HG02610 (cell line): Measurements from ENCODE around the gene ZNF816.
"Not testable (repeated sequence)": the region's sequence is repeated elsewhere in the genome, so short reads cannot be mapped to it uniquely, and the experiment has no call there.

Source experiments
- ATAC-seq: cut with Tn5 transposase; IDR thresholded peaks from one replicate; pipeline ENCODE4 v1.9.1; 2021; ENCODE audit warnings: mild to moderate bottlenecking, moderate library complexity; ENCODE audit not compliant: unreplicated experiment

ZNF816 gene

GRCh38 chr19:52962394-52963246 is at the start of gene ZNF816:
ZNF816 (minus strand) TSS chr19:52962881; CDS start chr19:52956089, 6,792 bp downstream.
- ATAC-seq, result peak; percentile 98

GRCh38 chr19:53012006-53012405 is 49.3 kb upstream of the ZNF816 start:
- no peak for ATAC-seq

- ATAC-seq, result no peak
Measured at GRCh38 chr19:53010494-53010893, 47.8 kb upstream of the ZNF816 start.

GRCh38 chr19:53008061-53008778 is 45.5 kb upstream of the ZNF816 start:
- no peak for ATAC-seq

GRCh38 chr19:53007606-53008005 is 44.9 kb upstream of the ZNF816 start:
- ATAC-seq, result no peak

- ATAC-seq, result no peak
Measured at GRCh38 chr19:53007200-53007599, 44.5 kb upstream of the ZNF816 start.

GRCh38 chr19:53004242-53004641 is 41.6 kb upstream of the ZNF816 start:
- ATAC-seq, result no peak

- ATAC-seq, result no peak
Measured at GRCh38 chr19:53002479-53002878, 39.8 kb upstream of the ZNF816 start.

- ATAC-seq, result no peak
Measured at GRCh38 chr19:52997975-52998374, 35.3 kb upstream of the ZNF816 start.

GRCh38 chr19:52995711-52996110 is 33.0 kb upstream of the ZNF816 start:
- ATAC-seq, result no peak

GRCh38 chr19:52993342-52994178 is 30.9 kb upstream of the ZNF816 start:
- no peak for ATAC-seq

- no peak for ATAC-seq
Measured at GRCh38 chr19:52992109-52993004, 29.7 kb upstream of the ZNF816 start.

GRCh38 chr19:52991484-52991883 is 28.8 kb upstream of the ZNF816 start:
- ATAC-seq, result no peak

- ATAC-seq, result no peak
Measured at GRCh38 chr19:52990759-52991418, 28.2 kb upstream of the ZNF816 start.

GRCh38 chr19:52988506-52988905 is 25.8 kb upstream of the ZNF816 start:
- no peak for ATAC-seq

- ATAC-seq, result no peak
Measured at GRCh38 chr19:52987221-52987620, 24.5 kb upstream of the ZNF816 start.

- not testable (repeated sequence) for ATAC-seq
Measured at GRCh38 chr19:52983167-52983566, 20.5 kb upstream of the ZNF816 start.

- no peak for ATAC-seq
Measured at GRCh38 chr19:52981329-52981728, 18.6 kb upstream of the ZNF816 start.

GRCh38 chr19:52967772-52968171 is 5.1 kb upstream of the ZNF816 start:
- ATAC-seq, result no peak

GRCh38 chr19:52963247-52963618 is 552 bp upstream of the ZNF816 start:
- ATAC-seq, result no peak
